ENCODE measurements around the gene MSX1.

Gene MSX1

DNA sequence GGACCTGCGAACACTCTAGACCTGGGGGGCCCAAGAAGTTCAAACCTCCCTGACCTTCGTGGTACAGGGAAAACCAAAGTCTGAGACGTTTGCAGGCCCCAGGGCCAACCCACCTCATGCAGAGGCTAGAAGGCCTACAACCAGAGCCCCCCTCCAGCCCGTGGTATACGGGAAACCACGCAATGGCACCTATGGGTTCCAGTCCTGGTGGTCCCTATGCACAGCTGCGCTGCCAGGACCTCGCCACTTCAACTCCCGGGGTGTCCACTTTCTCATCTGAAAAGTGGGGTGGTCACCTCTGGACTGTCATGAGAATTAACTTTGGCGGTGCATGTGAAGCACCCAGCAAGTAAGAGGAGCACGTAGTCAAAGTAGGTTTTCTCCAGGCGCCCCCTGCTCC lies 8.4 kb upstream of the MSX1 start:
- H3K4me1 ChIP-seq, result peaks cover 4% of the 10 kb centered on the region; the same call in 1 of the 2 replicates
- H3K4me3 ChIP-seq (ENCODE audit: low read depth, low read length), result no peak overlapping the region
- DNase-seq, result no peak
- H3K36me3 ChIP-seq, result no peaks in the 10 kb centered on the region
- no peaks in the 10 kb centered on the region for H3K9me3 ChIP-seq
- no peak for TF ChIP-seq CTCF (IDR thresholded peaks at IDR 0.05; ENCODE audit: low read depth, low read length)
- H3K27me3 ChIP-seq, result peaks cover 41% of the 10 kb centered on the region

- no peak for DNase-seq
- Histone ChIP-seq H3K4me3 (ENCODE audit: low read depth, low read length) (no peak overlapping the region), H3K9me3 (no peaks in the 10 kb centered on the region), H3K36me3 (no peaks in the 10 kb centered on the region), H3K4me1 (peaks cover 4% of the 10 kb centered on the region; the same call in 1 of the 2 replicates), H3K27me3 (peaks cover 48% of the 10 kb centered on the region)
- no peak for TF ChIP-seq CTCF (IDR thresholded peaks at IDR 0.05; ENCODE audit: low read depth, low read length)
Observed at GRCh38 chr4:4851906-4852305, 7.6 kb upstream of the MSX1 start.

GRCh38 chr4:4852591-4853362 lies 6.7 kb upstream of the MSX1 start:
- DNase-seq, result peak; percentile 78
- Histone ChIP-seq H3K9me3 (no peaks in the 10 kb centered on the region; the same call in 1 of the 2 replicates), H3K4me1 (peaks cover 4% of the 10 kb centered on the region; the same call in 1 of the 2 replicates), H3K36me3 (no peaks in the 10 kb centered on the region), H3K4me3 (ENCODE audit: low read depth, low read length) (peak overlapping the region; percentile 54), H3K27me3 (peaks cover 57% of the 10 kb centered on the region)
- peak; percentile 58 for TF ChIP-seq CTCF (IDR thresholded peaks at IDR 0.05; ENCODE audit: low read depth, low read length)

DNA sequence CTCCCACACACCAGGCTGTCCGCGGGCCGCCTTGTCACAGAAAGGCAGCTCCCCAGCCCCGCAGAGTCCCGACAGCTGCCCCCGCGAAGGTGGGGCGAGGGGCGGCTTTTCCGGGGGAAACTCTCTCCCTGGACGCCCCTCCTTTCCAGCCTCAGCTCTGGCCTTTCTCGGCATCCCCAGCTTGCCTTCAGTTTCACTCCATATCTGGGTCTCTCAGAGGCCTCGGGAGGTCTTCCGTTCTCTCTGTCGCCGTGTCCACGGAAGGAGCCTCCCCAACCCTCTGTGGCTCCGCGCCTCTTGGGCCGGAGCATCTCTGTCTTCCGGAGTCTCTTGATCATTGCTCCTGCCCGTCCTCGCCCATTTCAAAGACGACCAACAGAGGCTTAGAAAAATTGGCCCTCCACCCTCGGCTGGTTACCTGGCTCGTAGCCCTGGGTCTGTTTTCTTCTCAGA lies 6.1 kb upstream of the MSX1 start:
- H3K4me1 ChIP-seq, result peaks cover 4% of the 10 kb centered on the region; the same call in 1 of the 2 replicates
- no peak for DNase-seq
- peak overlapping the region; percentile 54 for H3K4me3 ChIP-seq (ENCODE audit: low read depth, low read length)
- peaks cover 63% of the 10 kb centered on the region for H3K27me3 ChIP-seq
- TF ChIP-seq CTCF (IDR thresholded peaks at IDR 0.05; ENCODE audit: low read depth, low read length), result no peak
- no peaks in the 10 kb centered on the region; the same call in 1 of the 2 replicates for H3K9me3 ChIP-seq
- no peaks in the 10 kb centered on the region for H3K36me3 ChIP-seq

DNA sequence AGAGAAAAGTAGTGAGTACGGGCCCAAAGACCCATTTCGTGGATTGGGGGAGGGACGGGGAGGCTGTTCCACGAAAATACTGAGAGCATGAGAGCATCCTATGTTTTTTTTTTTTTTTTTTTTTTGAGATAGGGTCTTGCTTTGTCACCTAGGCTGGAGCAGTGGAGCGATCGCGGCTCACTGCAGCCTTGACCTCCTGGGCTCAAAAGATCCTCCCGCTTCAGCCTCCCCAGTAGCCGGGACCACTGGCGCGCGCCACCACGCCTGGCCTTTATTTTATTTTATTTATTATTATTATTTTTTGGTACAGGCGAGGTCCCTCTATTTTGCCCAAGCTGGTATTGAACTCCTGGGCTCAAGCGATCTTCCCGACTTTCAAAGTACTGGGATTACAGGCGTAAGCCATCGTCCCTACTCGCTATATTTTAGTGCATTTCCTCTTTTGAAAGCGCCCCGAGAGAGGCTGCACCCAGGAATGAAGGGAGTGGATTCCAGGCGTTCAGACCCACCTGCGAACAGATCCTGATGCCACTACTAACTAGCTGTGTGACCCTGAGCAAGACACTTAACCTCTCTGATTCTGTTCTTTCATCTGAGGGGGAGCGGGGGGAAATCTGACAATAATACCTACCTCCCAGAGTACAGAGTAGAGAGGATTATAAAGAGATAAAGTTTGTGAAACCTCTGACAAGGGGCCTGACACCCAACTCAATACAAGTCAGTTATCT lies 5.4 kb upstream of the MSX1 start:
- TF ChIP-seq CTCF (IDR thresholded peaks at IDR 0.05; ENCODE audit: low read depth, low read length), result no peak
- H3K4me1 ChIP-seq, result peaks cover 4% of the 10 kb centered on the region; the same call in 1 of the 2 replicates
- no peak for DNase-seq
- peak overlapping the region; percentile 54; the same call in 1 of the 2 replicates for H3K4me3 ChIP-seq (ENCODE audit: low read depth, low read length)
- H3K9me3 ChIP-seq, result no peaks in the 10 kb centered on the region; the same call in 1 of the 2 replicates
- peaks cover 70% of the 10 kb centered on the region for H3K27me3 ChIP-seq
- no peaks in the 10 kb centered on the region for H3K36me3 ChIP-seq
